ENCODE data around the gene AIG1.

- TF ChIP-seq RAD21 (IDR thresholded peaks at IDR 0.05; ENCODE audit: low read depth) (no peak), POLR2A (IDR thresholded peaks at IDR 0.05; ENCODE audit: borderline replicate concordance, extremely low read depth, insufficient read depth, insufficient read length) (no peak), CEBPB (IDR thresholded peaks at IDR 0.05; ENCODE audit: low read depth) (no peak), CTCF (IDR thresholded peaks at IDR 0.05 in 2 of 3, conservative IDR thresholded peaks at IDR 0.05 in 1 of 3; ENCODE audit: borderline replicate concordance in 1 of 3, insufficient read depth in 1 of 3, low read depth in 2 of 3, low read length in 2 of 3) (no peak), ZFX (IDR thresholded peaks at IDR 0.05) (no peak), JUND (IDR thresholded peaks at IDR 0.05) (no peak), POLR2AphosphoS5 (IDR thresholded peaks at IDR 0.05; ENCODE audit: low read depth, low read length) (no peak), EZH2phosphoT487 (IDR thresholded peaks at IDR 0.05; ENCODE audit: borderline replicate concordance) (no peak), EZH2 (IDR thresholded peaks at IDR 0.05) (no peak), SP1 (IDR thresholded peaks at IDR 0.05; ENCODE audit: low read depth) (no peak), MAX (IDR thresholded peaks at IDR 0.05) (no peak)
Measured at GRCh38 chr6:143111443-143111842, 50.8 kb downstream of the AIG1 start.
